NCI-H345 treated with DMSO at 0.1 percent for 48 hours (cell line): Measurements from ENCODE around the gene PITX3.
"Not testable (repeated sequence)": the region's sequence is repeated elsewhere in the genome, so short reads cannot be mapped to it uniquely, and the experiment has no call there.

ENCODE experiments used
- DNase-seq: peaks from one replicate; lab custom pipeline; 2025; ENCODE audit not compliant: unreplicated experiment; lab: John Stamatoyannopoulos, UW

PITX3 gene

DNA sequence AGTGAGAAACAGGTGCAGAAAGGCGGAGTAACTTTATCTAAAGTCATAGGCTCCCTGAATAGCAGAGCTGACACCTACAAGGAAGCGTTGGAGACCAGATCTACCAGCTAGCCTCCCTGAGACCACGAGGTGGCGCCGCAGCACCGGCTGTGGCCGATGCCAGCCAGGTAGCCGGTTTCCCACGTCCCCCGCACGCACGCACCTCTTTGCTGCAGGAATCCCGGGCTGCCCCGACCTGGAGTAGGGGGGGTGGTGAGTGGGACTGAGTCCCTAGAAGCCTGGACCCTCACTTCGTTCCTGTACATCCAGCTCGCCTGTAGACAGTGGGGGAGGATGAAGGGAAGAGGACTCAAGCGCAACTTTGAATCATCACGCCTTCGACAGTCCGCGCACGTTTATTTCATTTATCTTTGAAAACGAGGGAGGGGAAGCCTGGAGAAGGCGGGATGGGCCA lies 11.5 kb downstream of the PITX3 start:
- DNase-seq: peak; percentile 73

DNA sequence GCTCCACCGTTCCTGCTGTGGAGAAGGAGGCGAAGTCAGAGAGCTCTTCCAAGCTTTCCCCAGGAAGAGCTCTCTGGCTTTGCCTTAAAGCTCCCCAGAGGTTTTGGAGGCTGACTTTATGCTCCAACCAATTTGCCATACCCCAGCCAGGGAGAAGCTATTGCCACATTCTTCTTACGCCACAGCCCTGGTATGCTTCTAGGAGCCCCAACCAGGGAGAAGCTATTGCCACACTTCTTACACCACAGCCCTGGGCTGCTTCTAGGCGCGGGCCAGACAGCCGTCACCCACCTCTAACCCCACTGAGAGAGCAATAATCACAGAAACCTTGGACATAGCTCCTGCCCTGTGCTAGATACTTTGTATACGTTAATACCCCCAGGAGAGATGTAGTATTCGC lies 14.3 kb downstream of the PITX3 start:
- no peak for DNase-seq

DNA sequence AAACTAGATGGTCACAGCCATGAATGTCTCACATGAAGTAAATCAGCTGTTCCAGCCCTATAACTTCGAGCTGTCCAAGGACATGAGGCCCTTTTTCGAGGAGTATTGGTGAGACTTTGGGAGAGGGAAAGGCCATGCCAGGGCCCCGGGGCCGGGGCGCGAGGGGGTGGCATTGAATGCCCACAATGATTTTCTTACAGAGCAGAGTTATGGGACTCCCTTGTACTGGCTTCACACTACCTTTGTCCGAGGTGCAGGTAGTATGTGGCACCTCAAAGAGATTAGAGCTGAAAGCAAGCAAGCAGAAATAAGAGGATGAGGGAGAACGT lies 14.8 kb downstream of the PITX3 start:
- DNase-seq: no peak

DNA sequence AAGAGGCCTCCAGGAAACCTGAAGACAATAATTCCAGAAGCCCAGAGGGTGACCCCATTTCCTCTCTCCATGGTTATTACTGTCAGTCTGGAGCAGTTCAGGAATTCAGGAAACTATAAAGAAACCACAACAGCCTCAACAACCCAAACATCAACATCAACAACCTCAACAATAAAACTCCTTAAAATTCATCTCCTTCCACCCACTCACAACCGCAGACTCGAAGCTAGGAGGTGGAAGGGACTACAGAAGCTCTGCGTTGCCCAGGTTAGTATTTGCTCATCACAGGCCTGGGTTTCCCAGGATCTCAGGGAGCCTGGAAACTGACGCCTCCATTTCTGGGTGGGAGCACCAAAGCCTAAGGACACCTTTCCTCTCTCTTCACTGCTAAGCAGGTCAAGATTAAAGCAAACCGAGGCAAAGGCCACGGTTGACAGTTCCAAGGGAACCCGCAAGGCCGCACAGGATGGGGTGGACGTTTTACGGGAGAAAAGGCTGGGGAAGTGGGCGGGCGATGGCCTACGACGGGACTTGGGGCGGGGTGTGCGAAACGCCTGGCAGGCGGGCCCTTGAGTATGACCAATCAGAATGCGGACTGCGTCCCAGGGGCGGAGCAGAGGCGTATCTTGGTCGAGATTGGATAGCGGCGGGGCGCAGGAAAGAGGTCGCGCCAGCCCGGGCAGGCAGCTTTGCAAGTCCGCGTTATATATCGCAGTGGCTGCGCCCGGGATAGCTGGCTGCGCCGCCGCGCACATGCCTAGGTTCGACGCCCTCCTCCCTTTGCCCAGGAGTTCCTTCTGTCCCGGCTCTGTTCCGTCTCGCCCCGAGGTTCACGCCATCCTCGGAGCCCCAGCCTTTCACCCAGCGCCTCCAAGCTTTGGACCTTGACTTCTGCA lies 15.4 kb downstream of the PITX3 start, which contains the start of gene ELOVL3:
Gene ELOVL3 (plus strand): TSS at position 654 of the 896 bp plus-strand sequence. CDS start 250 bp downstream, outside the sequence.
- DNase-seq: no peak

DNA sequence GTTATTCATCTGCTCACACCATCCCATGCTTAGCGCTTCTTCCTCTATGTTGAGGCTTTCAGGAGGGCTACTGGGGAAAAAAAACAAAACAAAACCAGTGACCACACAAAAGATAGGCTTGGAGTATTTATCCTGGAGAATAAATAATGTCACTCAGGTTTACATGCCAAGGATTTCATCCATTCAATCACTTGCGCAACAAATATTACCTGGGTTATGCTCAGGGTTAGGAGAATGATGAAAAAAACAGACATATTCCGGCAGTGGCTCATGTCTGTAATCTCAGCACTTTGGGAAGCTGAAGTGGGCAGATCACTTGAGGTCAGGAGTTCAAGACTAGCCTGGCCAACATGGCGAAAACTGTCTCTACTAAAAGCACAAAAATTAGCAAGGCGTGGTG lies 18.5 kb downstream of the PITX3 start:
- DNase-seq: no peak

DNA sequence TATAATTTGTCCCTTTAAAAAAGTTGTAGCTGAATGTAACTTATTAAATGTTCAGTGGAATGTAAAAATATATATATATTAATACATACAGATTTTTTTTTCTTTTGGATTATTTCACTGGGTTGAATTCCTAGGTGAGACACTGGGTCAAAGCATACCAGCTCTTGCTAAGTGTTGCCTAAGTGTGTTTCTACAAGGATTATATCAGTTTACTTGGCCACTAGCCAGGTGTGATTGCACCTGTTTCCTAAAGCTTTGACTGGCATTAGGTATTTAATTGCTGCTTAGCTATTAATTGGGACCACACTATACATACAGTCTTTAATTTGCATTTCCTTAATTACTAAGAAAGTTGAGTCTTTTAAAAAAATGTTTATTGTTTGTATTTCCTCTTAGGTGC lies 20.7 kb downstream of the PITX3 start:
- DNase-seq: no peak

DNA sequence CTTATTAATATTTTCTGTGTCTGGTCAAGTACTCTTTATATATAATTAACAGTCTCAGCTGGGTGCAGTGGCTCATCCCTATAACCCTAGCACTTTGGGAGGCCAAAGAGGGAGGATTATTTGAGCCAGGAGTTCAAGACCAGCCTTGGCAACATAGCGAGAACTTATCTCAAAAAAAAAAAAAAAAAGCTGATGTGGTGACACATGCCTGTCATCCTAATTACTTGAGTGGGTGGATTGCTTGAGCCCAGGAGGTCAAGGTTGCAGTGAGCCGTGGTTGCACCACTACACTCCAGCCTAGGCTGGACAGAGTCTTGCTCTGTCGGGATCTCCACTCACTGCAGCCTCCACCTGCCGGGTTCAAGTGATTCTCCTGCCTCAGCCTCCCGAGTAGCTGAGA lies 21.9 kb downstream of the PITX3 start:
- no peak for DNase-seq

DNA sequence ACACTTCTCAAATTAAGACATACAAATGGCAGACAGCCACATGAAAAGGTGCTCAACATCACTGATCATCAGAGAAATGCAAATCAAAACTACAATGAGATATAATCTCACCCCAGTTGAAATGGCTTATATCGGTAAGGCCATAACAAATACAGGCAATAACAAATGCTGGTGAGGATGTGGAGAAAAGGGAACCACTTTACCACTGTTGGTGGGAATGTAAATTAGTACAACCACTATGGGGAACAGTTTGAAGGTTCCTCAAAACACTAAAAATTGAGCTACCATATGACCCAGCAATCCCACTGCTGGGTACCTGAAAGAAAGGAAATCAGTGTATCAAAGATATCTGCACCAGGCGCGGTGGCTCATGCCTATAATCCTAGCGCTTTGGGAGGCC lies 27.7 kb downstream of the PITX3 start:
- not testable (repeated sequence) for DNase-seq

DNA sequence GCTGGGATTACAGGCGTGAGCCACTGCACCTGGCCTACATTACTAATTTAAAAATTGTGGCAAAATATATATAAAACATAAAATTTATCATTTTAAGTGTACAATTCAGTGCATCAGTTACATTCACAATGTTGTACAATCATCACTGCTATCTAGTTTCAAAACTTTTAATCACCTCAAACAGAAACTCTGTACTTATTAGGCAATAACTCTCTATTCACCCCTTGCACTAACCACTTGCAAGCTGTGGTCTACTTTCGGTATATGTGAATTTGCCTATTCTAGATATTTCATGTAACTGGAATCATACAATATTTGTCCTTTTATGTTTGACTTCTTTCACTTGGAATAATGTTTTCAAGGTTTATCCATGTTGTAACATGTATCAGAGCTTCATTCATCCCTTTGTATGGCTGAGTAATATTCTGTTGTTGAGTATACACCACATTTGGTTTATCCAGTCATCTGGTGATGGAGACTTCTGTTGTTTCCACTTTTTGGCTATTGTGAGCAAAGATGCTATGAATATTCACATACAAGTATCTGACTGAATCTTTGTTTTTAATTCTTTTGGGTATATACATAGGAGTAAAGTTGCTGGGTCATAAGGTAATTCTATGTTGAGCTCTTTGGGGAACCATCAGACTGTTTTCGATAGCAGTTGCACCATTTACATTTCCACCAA lies 29.6 kb downstream of the PITX3 start:
- no peak for DNase-seq

DNA sequence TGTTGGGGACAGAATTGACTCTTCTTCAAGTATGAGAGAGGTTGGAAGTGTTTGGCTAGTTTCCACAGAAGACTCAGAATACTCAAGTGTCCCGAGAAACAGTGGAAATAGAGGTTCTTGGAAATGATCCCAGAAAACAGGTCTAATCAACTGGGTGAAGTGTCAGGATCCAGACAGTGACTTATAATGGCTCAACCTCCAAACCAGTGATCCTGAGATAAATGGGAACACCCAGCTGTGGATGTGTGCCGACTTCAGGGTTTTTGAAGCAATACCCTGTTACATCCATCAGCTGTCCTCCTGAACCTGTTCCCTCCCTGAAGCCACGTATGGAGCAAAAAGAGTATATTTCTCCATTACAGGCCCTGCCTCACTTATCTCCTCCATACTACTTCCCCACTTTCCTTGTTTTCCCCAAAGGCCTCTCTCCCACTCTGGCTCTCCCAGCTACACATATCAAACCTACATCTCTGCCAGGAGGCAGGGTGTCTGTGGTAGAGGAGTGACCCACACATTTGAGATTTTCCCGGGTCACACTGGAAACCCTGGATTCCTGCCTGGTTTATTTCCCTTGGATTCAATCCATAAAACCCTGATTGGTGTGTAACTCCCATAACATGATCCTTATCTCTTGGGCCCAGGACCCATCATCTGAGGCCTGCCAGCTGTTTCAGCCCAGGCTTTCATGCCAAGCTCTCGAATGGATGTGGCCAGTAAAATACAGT lies 32.8 kb downstream of the PITX3 start:
- DNase-seq: no peak

DNA sequence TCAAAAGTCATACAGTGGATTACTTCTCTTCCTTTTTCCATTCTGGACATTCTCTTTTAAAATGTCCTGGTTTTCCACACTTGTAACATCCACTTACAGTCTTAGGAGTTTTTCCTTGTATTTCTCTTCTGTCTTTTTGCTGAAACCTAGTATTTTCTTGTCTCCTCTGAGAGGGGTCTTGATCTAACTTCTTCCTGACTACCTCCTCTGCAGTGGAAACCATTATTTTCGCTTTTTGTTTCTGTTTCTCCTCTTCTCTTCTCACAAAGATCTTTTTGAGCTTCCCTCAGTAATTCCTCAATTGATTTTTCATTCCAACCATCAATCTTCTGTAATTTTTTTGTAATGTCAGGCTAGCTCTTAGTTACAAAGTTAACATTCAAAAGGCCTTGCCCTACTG lies 38.9 kb downstream of the PITX3 start:
- DNase-seq: no peak

DNA sequence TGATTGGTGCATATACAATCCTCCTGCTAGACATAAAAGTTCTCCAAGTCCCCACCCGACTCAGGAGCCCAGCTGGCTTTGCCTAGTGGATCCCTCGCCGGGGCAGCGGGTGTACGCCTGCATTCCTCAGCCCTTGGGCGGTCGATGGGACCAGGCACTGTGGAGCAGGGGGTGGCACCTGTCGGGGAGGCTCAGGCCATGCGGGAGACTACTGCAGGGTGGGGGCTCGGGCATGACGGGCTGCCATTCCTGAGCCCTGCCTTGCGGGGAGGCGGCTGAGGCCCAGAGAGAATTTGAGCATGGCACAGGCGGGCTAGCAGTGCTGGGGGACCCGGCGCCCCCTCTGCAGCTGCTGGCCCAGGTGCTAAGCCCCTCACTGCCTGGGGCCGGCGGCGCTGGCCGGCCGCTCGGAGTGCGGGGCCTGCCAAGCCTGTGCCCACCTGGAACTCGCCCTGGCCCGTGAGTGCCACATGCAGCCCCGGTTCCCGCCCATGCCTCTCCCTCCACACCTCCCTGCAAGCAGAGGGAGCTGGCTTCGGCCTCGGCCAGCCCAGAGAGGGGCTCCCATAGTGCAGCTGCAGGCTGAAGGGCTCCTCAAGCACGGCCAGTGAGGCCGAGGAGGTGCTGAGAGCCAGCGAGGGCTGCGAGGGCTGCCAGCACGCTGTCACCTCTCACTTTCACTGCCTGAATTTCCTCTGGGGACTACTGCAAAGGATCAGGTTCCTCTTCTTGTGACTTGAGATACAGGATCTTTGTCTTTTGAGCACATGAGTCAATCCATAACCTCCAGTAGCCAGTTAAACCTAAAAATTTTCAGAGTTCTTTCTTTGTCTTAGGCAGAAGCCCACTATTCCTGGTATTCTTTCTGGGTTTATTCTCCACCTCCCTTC lies 40.3 kb downstream of the PITX3 start:
- no peak for DNase-seq

DNA sequence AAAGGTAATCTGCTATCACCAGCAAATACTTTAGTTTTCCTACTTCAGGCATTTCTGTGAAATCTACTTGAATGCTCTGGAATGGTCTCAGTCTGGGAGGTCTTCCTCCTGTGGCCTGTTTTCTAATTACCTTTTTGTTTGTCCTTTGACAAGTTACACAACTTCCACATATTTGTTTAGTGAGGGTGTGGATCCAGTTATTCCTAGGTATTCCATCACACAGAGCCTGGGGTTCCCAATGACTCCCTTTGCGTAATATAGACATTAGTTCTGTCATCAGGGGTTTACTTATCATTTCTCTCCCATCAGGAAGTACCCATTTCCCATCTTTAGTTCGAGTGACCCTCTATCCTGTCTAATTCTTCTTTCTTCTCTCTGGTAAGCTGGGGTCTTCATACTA lies 43.3 kb downstream of the PITX3 start:
- DNase-seq: no peak

DNA sequence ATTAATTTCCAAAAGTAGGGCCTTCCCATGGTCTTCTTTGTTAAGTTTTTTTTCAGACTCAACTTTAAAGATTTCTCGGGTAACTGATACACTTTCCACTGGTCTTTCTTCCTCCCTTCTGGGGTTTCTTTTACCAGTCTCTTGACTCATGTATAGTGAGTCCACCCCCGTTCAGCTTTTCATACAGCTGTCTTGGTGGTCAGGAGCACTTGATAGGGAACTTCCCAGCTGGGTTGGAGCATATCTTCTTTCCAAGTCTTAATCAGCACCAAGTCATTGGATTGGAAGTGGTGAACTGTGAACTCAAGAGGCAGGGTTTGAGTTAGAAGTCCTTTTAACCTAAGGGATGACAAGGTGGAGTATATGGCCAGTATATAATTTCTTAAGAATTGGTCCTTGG lies 44.4 kb downstream of the PITX3 start:
- no peak for DNase-seq

DNA sequence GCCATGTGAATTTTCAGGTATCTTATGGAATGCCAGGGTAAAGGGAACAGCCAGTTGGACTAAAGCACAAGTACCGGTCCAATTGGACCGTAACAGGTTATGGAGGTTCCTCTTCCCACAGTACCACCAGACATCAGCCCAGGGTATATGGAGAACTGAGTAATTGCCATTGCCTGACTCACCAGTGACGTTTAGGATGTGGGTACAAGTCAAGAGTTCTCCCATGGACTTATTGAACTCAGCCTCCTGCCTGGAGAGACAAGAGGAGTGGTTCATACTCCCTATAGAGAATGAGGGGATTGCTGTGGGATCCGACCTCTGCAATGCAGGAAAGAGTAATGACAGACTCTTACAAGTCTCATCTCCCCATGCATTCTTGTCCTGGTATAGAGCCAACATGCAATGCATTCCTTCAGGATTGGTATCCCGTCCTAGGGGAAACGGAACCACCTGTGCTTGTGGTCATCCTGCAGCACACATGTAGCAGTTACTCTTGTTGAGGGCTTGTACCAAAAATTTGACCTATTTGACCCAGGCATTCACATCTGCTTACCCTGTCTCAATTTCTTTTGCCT lies 45.9 kb downstream of the PITX3 start:
- DNase-seq: no peak

DNA sequence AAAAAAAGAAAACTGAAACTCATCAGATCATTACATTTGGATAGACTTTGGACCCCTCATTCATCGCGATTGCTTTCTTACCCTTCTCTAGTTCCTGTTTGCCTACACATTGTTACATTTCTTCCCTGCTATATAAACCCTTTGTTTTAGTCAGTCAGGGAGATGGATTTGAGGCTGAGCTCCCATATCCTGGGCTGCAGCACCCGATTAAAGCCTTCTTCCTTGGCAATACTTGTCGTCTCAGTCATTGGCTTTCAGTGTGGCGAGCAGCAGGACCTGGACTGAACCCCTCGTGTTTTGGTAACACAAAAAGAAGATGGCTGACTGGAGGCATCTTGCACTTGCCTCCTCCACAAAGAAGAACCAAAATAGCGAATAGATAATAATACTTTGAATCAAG lies 49.4 kb downstream of the PITX3 start:
- DNase-seq: no peak

DNA sequence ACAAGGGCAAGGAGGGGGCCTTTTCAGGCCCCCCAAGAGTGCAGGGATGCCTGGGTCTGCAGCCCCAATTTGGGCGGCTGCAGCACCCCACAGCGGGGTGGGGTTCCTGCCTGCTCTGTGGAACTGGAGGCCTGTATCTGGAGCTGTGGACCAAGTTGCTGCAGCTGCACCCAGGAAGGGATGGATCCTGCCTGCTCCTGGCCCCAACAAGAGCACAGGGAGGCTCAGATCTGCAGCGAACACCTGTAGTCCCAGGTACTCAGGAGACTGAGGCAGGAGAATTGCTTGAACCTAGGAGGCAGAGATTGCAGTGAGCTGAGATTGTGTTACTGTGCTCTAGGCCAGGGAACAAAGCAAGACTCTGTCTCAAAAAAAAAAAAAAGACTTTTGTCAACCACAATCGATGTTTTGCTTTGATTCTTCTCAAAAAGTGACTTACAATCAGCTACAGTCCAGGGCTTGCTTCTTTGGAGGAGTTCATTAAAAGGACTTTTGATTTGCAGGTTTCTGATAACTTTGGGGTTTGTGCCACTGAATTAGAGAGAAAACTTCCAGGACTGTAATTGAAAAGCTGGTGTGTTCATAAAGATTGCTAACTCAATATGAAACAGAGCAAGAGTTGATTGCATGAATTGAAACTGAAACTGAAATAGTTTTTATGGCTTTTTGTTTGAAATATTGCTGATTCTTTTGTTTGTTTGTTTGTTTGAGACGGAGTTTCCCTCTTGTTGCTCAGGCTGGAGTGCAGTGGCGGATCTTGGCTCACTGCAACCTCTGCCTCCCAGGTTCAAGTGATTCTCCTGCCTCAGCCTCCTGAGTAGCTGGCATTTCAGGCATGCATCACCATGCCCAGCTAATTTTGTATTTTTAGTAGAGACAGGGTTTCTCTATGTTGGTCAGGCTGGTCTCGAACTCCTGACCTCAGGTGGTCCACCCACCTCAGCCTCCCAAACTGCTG lies 52.1 kb downstream of the PITX3 start:
- DNase-seq: not testable (repeated sequence)

DNA sequence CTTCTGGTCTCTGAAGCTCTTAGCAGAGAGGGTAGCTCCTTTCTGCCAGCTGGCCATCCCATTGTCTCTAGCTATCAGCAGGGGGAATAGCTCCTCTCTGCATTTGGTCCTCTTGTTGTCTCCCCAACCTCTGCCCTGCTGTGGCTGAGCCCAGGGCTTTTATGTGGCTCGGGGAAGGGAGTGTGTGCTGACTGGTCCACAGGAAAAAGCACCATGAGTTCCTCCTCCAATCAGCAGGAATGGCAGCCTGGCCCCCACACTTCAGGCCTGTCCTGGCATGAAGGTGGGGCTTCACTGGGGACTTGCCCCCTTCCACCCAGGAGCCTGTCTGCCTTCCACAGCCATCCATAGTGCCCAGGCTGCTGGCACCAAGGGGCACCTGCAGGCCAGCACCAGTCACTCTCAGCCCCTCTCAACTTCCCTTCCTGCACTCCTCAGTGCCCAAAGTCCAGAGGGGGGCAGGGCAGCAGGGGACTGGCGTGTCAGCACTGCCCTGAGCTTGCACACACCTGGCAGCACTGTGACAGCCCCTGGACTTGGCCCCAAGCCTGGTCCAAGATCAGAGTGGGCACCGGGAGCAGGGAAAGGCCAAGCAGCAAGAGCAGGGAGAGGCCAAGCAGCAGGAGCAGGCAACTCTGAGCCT lies 52.9 kb downstream of the PITX3 start:
- DNase-seq: no peak
